ENCODE measurements around the gene SYT5.

DNA sequence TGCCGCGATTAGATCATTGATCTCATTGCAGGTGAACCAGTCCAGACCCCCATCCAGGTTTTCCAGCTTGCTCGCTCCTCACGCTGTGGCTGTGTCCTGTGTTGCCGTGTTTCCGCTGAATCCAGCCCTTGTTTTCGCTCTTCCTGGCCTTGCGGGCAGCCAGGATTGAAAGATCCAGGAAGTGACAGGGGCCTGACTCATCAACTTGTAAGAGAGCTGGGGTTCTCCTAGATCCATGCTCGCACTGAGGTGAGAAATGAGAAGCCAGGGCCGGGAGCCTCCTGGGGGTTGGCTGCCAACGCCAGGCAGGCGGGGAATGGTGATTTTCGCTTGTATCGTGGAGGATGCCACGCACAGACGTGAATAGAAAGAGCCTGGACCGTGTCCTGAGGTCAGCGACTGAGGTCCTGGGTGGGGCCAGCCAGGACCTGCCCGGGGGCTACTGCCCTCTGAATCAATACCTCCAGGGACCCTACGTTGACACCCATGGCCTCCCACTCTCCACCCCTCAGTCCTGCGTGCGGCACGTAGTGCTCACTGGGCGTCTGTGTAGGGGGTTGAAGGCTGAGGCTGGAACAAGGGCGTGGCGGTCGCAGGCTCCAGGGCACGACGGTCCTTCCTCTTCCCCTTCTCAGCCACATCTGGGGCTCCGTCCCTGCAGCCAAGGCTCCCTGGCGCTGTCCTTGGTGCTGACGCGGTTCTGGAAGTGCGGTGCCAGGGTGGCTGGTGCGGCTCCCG lies 36.5 kb upstream of the SYT5 start:
- TF ChIP-seq EZH2 (IDR thresholded peaks at IDR 0.05; ENCODE audit: borderline replicate concordance, low read depth, low read length, severe bottlenecking) (no peak), POLR2A (IDR thresholded peaks at IDR 0.05; ENCODE audit: low read depth, low read length) (no peak)
- TF ChIP-seq, protein P1, sequence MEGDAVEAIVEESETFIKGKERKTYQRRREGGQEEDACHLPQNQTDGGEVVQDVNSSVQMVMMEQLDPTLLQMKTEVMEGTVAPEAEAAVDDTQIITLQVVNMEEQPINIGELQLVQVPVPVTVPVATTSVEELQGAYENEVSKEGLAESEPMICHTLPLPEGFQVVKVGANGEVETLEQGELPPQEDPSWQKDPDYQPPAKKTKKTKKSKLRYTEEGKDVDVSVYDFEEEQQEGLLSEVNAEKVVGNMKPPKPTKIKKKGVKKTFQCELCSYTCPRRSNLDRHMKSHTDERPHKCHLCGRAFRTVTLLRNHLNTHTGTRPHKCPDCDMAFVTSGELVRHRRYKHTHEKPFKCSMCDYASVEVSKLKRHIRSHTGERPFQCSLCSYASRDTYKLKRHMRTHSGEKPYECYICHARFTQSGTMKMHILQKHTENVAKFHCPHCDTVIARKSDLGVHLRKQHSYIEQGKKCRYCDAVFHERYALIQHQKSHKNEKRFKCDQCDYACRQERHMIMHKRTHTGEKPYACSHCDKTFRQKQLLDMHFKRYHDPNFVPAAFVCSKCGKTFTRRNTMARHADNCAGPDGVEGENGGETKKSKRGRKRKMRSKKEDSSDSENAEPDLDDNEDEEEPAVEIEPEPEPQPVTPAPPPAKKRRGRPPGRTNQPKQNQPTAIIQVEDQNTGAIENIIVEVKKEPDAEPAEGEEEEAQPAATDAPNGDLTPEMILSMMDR (IDR thresholded peaks at IDR 0.05; ENCODE audit: extremely low read depth in 1 of 2, insufficient read depth in 1 of 2, low read depth in 1 of 2, low read length in 2 of 2), result no peak

Data from endothelial cell of umbilical vein (primary cell).